ENCODE results near the gene SOX15.

SOX15 gene

DNA sequence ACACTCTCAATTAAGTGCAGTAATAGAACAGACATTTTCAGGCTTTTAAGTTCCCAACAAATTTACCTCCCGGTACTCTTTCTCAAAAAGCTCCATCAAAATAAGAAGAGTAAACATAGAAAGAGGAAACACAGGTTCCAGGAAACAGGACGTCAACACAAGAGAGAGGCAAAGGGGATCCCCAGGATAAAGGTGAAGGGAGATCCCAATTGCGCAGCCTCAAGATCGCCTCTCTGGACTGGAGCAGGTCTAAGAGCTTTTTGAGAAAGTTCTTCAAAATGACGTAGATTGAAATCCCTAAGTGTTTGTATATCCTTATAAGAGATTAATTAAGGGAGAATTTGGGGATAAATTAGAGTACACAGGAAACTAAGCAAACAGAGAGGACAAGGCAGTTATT lies 28.7 kb upstream of the SOX15 start:
- H3F3A ChIP-seq (ENCODE audit: control insufficient read depth, insufficient read depth) = no peaks in the 10 kb centered on the region
- H3K4me3 ChIP-seq (ENCODE audit: low read length) = no peak overlapping the region
- H3K27me3 ChIP-seq (ENCODE audit: control insufficient read depth, low read length) = peaks cover 6% of the 10 kb centered on the region
- no peak overlapping the region for H3K27ac ChIP-seq (ENCODE audit: low read depth, low read length)
- TF ChIP-seq EZH2phosphoT487 (IDR thresholded peaks at IDR 0.05; ENCODE audit: borderline replicate concordance, low read length) = no peak
- TF ChIP-seq, protein P1, sequence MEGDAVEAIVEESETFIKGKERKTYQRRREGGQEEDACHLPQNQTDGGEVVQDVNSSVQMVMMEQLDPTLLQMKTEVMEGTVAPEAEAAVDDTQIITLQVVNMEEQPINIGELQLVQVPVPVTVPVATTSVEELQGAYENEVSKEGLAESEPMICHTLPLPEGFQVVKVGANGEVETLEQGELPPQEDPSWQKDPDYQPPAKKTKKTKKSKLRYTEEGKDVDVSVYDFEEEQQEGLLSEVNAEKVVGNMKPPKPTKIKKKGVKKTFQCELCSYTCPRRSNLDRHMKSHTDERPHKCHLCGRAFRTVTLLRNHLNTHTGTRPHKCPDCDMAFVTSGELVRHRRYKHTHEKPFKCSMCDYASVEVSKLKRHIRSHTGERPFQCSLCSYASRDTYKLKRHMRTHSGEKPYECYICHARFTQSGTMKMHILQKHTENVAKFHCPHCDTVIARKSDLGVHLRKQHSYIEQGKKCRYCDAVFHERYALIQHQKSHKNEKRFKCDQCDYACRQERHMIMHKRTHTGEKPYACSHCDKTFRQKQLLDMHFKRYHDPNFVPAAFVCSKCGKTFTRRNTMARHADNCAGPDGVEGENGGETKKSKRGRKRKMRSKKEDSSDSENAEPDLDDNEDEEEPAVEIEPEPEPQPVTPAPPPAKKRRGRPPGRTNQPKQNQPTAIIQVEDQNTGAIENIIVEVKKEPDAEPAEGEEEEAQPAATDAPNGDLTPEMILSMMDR (IDR thresholded peaks at IDR 0.05; ENCODE audit: low read depth, low read length, poor library complexity, severe bottlenecking) = no peak
- H3K9me3 ChIP-seq (ENCODE audit: control insufficient read depth, insufficient read depth, low read length) = no peaks in the 10 kb centered on the region
- peaks cover 6% of the 10 kb centered on the region for H3K4me1 ChIP-seq (ENCODE audit: control insufficient read depth, low read length)
- H3K36me3 ChIP-seq (ENCODE audit: control insufficient read depth, low read length) = peaks cover 6% of the 10 kb centered on the region
- H4K20me1 ChIP-seq (ENCODE audit: control insufficient read depth, insufficient read depth, low read depth, low read length) = no peaks in the 10 kb centered on the region
- H3K4me2 ChIP-seq (ENCODE audit: low read length) = no peak overlapping the region
- H3K9me2 ChIP-seq (replicated peaks; ENCODE audit: control insufficient read depth, low read length) = no peaks in the 10 kb centered on the region
- H3K79me2 ChIP-seq (ENCODE audit: control insufficient read depth, low read length) = peaks cover 8% of the 10 kb centered on the region

DNA sequence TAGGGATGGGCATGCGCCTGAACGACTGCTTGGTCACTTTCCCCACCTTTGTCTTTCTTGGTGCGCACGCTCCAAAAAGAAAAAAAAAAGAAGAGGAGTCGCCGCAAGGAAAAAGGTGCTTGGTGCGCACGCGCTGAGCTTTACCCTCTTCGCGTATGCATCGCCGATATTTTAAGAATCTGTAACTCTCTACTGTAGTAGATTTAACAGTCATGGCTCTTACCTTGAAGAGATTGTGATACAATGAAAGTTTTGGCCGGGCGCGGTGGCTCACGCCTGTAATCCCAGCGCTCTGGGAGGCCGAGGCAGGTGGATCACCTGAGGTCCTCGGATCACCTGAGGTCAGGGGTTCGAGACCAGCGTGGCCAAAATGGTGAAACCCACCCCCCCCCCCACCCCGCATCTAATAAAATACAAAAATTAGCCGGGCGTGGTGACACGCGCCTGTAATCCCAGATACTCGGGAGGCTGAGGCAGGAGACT lies 25.4 kb upstream of the SOX15 start:
- Histone ChIP-seq H3K36me3 (ENCODE audit: control insufficient read depth, low read length) (peaks cover 30% of the 10 kb centered on the region), H3K4me2 (ENCODE audit: low read length) (peak overlapping the region; percentile 63), H3K79me2 (ENCODE audit: control insufficient read depth, low read length) (peaks cover 41% of the 10 kb centered on the region), H3K4me1 (ENCODE audit: control insufficient read depth, low read length) (peaks cover 25% of the 10 kb centered on the region), H4K20me1 (ENCODE audit: control insufficient read depth, insufficient read depth, low read depth, low read length) (peaks cover 6% of the 10 kb centered on the region; the same call in 1 of the 2 replicates), H3K4me3 (ENCODE audit: low read length) (peak overlapping the region; percentile 70), H3K9me3 (ENCODE audit: control insufficient read depth, insufficient read depth, low read length) (no peaks in the 10 kb centered on the region), H3F3A (ENCODE audit: control insufficient read depth, insufficient read depth) (no peaks in the 10 kb centered on the region), H3K27me3 (ENCODE audit: control insufficient read depth, low read length) (peaks cover 6% of the 10 kb centered on the region), H3K9me2 (replicated peaks; ENCODE audit: control insufficient read depth, low read length) (no peaks in the 10 kb centered on the region), H3K27ac (ENCODE audit: low read depth, low read length) (peak overlapping the region; percentile 27)
- no peak for TF ChIP-seq EZH2phosphoT487 (IDR thresholded peaks at IDR 0.05; ENCODE audit: borderline replicate concordance, low read length)
- TF ChIP-seq, protein P1 (IDR thresholded peaks at IDR 0.05; ENCODE audit: low read depth, low read length, poor library complexity, severe bottlenecking) = no peak

DNA sequence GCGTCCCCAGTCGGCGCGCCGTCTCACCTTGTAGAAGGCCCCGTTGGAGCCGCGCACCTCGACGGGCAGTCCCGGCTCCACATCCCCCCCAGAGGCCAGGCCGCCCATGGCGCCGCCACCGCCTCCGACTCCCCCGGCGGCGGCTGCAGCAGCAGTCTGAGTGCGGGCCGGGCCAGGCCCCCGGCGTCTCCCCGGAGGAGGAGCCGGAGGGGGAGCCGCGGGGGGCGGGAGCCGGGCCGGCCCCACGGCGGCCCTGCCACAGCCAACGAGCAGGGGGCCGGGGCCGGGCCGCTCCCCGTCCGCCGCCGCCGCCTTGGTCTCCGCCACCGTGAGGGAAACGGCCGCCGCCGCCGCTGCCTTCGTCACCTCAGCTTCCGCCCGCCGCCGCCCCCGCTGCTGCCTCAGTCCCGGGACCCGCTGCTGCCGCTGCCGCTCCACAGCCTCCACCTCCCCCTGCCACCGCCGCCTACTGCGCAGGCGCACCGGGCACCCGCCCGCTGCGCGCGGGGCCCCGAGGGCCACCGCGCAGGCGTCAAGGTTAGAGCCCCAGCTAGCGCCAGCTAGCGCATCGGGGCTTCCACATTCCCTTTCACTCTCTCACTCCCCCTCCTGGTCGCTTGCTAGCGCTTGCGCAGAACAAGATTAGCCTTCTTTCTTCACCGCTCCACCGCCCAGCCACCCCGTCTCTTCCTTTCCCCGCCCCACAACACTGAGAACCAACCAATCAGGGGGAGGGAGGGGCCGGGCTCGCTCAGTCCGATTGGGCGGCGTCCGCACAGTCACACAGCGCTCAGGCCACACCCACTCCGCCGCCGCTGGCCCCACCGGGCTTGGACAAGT lies 24.8 kb upstream of the SOX15 start, which contains the start of gene FXR2:
FXR2 (minus strand) TSS at position 473 of the 840 bp plus-strand sequence; CDS start at position 108, 365 bp downstream.
- TF ChIP-seq EZH2phosphoT487 (IDR thresholded peaks at IDR 0.05; ENCODE audit: borderline replicate concordance, low read length) = no peak
- TF ChIP-seq, protein P1 (IDR thresholded peaks at IDR 0.05; ENCODE audit: low read depth, low read length, poor library complexity, severe bottlenecking) = peak; percentile 63
- Histone ChIP-seq H3K4me2 (ENCODE audit: low read length) (peak within 1 kb of the TSS; percentile 91), H3K4me3 (ENCODE audit: low read length) (peak within 1 kb of the TSS; percentile 96), H4K20me1 (ENCODE audit: control insufficient read depth, insufficient read depth, low read depth, low read length) (peaks cover 6% of the 10 kb centered on the region; the same call in 1 of the 2 replicates), H3K4me1 (ENCODE audit: control insufficient read depth, low read length) (peaks cover 25% of the 10 kb centered on the region), H3K27ac (ENCODE audit: low read depth, low read length) (peak within 1 kb of the TSS; percentile 53), H3K79me2 (ENCODE audit: control insufficient read depth, low read length) (peaks cover 45% of the 10 kb centered on the region), H3K27me3 (ENCODE audit: control insufficient read depth, low read length) (peaks cover 6% of the 10 kb centered on the region), H3K36me3 (ENCODE audit: control insufficient read depth, low read length) (peaks cover 34% of the 10 kb centered on the region), H3F3A (ENCODE audit: control insufficient read depth, insufficient read depth) (no peaks in the 10 kb centered on the region), H3K9me3 (ENCODE audit: control insufficient read depth, insufficient read depth, low read length) (no peaks in the 10 kb centered on the region), H3K9me2 (replicated peaks; ENCODE audit: control insufficient read depth, low read length) (no peaks in the 10 kb centered on the region)

Data from DOHH2 (cell line).